ENCODE data around the gene RHCE.

The RHCE gene

DNA sequence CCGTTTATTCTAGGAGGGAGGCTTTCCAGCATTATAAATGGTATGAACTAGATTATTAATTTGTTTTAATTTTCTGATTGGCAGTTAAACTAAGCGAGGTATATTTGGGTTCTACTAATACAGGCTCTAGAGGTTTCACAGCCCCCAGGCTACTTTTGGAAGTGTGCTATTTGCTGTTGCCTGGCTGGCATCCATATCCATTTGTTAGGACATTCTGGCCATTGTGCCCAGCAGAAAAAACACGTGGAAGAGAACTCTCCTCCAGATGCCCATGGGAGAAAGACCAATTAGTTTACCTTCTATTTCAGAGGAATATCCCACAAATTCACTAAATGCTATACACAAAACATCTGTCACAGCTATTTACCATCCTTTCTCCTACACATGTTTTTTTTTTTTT is 39.4 kb upstream of the RHCE start:
- TF ChIP-seq, protein P1, sequence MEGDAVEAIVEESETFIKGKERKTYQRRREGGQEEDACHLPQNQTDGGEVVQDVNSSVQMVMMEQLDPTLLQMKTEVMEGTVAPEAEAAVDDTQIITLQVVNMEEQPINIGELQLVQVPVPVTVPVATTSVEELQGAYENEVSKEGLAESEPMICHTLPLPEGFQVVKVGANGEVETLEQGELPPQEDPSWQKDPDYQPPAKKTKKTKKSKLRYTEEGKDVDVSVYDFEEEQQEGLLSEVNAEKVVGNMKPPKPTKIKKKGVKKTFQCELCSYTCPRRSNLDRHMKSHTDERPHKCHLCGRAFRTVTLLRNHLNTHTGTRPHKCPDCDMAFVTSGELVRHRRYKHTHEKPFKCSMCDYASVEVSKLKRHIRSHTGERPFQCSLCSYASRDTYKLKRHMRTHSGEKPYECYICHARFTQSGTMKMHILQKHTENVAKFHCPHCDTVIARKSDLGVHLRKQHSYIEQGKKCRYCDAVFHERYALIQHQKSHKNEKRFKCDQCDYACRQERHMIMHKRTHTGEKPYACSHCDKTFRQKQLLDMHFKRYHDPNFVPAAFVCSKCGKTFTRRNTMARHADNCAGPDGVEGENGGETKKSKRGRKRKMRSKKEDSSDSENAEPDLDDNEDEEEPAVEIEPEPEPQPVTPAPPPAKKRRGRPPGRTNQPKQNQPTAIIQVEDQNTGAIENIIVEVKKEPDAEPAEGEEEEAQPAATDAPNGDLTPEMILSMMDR (IDR thresholded peaks at IDR 0.05; ENCODE audit: low read depth, low read length): no peak
- DNase-seq (ENCODE audit: low read depth, low spot score): no peak
- in situ Hi-C loops (cut with HindIII; ENCODE audit: low sequenced_read_pairs): no loop called here
- H3K4me3 ChIP-seq (ENCODE audit: low read depth, low read length): no peak overlapping the region

- DNase-seq (ENCODE audit: low read depth, low spot score): peak; percentile 17
- TF ChIP-seq, protein P1 (IDR thresholded peaks at IDR 0.05; ENCODE audit: low read depth, low read length): no peak
- in situ Hi-C loops (cut with HindIII; ENCODE audit: low sequenced_read_pairs): no loop called here
- no peak overlapping the region for H3K4me3 ChIP-seq (ENCODE audit: low read depth, low read length)
Observed at GRCh38 chr1:25458541-25459298, 38.1 kb upstream of the RHCE start.

GRCh38 chr1:25456502-25456901 is 35.9 kb upstream of the RHCE start:
- in situ Hi-C loops (cut with HindIII; ENCODE audit: low sequenced_read_pairs): no loop called here
- no peak for DNase-seq (ENCODE audit: low read depth, low spot score)

DNA sequence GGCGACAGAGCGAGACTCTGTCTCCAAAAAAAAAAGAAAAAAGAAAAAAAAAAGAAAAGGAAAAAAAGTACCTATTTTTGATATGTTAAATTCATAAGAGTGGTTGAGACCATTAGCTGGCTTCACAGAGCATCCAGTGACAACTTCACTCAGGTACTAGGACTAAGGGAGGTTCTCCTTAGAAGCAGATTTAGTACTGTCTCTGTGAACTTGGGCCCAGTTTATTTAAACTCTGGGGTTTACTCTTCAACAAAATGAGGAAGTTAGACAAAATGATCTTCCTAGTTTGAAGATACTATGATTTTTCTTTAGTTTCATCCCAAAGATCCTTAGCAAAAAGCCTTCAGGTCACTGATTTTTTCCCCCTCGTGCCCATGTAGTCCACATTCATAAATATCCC is 31.3 kb upstream of the RHCE start:
- no peak overlapping the region for H3K4me3 ChIP-seq (ENCODE audit: low read depth, low read length)
- no peak for DNase-seq (ENCODE audit: low read depth, low spot score)
- TF ChIP-seq, protein P1 (IDR thresholded peaks at IDR 0.05; ENCODE audit: low read depth, low read length): no peak
- in situ Hi-C loops (cut with HindIII; ENCODE audit: low sequenced_read_pairs): no loop called here

More at GRCh38 chr1:25456502-25456901, 35.9 kb upstream of the RHCE start:
- no peak overlapping the region for H3K4me3 ChIP-seq (ENCODE audit: low read depth, low read length)
- TF ChIP-seq, protein P1 (IDR thresholded peaks at IDR 0.05; ENCODE audit: low read depth, low read length): no peak

GRCh38 chr1:25450891-25451290 is 30.3 kb upstream of the RHCE start:
- DNase-seq (ENCODE audit: low read depth, low spot score): no peak
- in situ Hi-C loops (cut with HindIII; ENCODE audit: low sequenced_read_pairs): no loop called here
- no peak overlapping the region for H3K4me3 ChIP-seq (ENCODE audit: low read depth, low read length)
- TF ChIP-seq, protein P1 (IDR thresholded peaks at IDR 0.05; ENCODE audit: low read depth, low read length): no peak

DNA sequence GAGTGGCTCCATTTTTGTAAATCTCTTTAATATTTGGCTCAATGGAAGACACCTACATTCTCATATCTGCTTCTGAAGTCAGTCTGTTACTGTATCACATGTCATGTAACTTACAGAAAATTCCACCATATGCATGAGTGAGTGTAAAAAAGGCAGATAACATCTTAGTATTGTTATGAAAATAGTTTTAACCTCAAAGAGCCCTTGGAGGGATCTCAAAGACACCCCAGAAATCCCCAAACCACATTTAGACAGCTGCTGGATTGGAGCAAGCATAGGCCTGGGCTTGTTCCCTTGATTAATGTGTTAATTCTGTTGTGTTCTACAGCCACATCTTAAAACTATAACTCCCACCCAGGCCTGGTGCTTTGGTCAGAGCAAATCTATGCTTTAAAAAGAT is 26.9 kb upstream of the RHCE start:
- in situ Hi-C loops (cut with HindIII; ENCODE audit: low sequenced_read_pairs): no loop called here
- TF ChIP-seq, protein P1 (IDR thresholded peaks at IDR 0.05; ENCODE audit: low read depth, low read length): no peak
- no peak for DNase-seq (ENCODE audit: low read depth, low spot score)
- no peak overlapping the region for H3K4me3 ChIP-seq (ENCODE audit: low read depth, low read length)

Data from astrocyte of the spinal cord (primary cell).